Ishikawa (cell line): Measurements from ENCODE around the gene OCEL1.
A peak's percentile ranks its signal among the peaks of the same experiment; 100 is the strongest.

Experiments used
- CEBPB ChIP-seq: IDR thresholded peaks from 2 replicates; pipeline ENCODE4 v1.6.1; 2012
- CREB1 ChIP-seq: IDR thresholded peaks from 2 replicates; pipeline ENCODE4 v1.6.1; 2012; ENCODE audit warnings: low read depth
- EGR1 ChIP-seq: IDR thresholded peaks from 2 replicates; pipeline ENCODE4 v1.6.1; 2012
- EP300 ChIP-seq: IDR thresholded peaks from 2 replicates; pipeline ENCODE4 v1.6.1; 2012; ENCODE audit warnings: borderline replicate concordance
- FOXM1 ChIP-seq: IDR thresholded peaks from 2 replicates; pipeline ENCODE4 v1.6.1; 2012; ENCODE audit warnings: low read depth, borderline replicate concordance
- NFIC ChIP-seq: IDR thresholded peaks from 2 replicates; pipeline ENCODE4 v1.6.1; 2012
- RAD21 ChIP-seq: IDR thresholded peaks from 2 replicates; pipeline ENCODE4 v1.6.1; 2012; ENCODE audit warnings: low read depth
- TAF1 ChIP-seq: IDR thresholded peaks from 2 replicates; pipeline ENCODE4 v1.6.1; 2012; ENCODE audit warnings: low read depth, mild to moderate bottlenecking
- TCF12 ChIP-seq: IDR thresholded peaks from 2 replicates; pipeline ENCODE4 v1.6.1; 2012; ENCODE audit warnings: low read depth
- TEAD4 ChIP-seq: IDR thresholded peaks from 2 replicates; pipeline ENCODE4 v1.6.1; 2012
- YY1 ChIP-seq: IDR thresholded peaks from 2 replicates; pipeline ENCODE4 v1.6.1; 2012; ENCODE audit warnings: low read depth
- ZBTB7A ChIP-seq: IDR thresholded peaks from 2 replicates; pipeline ENCODE4 v1.6.1; 2012; ENCODE audit warnings: low read depth
- TF ChIP-seq, protein P1 (sequence below): IDR thresholded peaks from 2 replicates; pipeline ENCODE4 v1.6.1; 2012; ENCODE audit warnings: low read depth, mild to moderate bottlenecking
- TF ChIP-seq, protein P2 (sequence below): IDR thresholded peaks from 2 replicates; pipeline ENCODE4 v1.6.1; 2012
- TF ChIP-seq, protein P3 (sequence below): IDR thresholded peaks from 2 replicates; pipeline ENCODE4 v1.6.1; 2012

Gene OCEL1

GRCh38 chr19:17243830-17244617 is 18.0 kb downstream of the OCEL1 start:
- TF ChIP-seq TAF1, result 0 out of 2 replicates have a peak, but pooled peaks have one; percentile 15
- TF ChIP-seq TEAD4, result no peak

DNA sequence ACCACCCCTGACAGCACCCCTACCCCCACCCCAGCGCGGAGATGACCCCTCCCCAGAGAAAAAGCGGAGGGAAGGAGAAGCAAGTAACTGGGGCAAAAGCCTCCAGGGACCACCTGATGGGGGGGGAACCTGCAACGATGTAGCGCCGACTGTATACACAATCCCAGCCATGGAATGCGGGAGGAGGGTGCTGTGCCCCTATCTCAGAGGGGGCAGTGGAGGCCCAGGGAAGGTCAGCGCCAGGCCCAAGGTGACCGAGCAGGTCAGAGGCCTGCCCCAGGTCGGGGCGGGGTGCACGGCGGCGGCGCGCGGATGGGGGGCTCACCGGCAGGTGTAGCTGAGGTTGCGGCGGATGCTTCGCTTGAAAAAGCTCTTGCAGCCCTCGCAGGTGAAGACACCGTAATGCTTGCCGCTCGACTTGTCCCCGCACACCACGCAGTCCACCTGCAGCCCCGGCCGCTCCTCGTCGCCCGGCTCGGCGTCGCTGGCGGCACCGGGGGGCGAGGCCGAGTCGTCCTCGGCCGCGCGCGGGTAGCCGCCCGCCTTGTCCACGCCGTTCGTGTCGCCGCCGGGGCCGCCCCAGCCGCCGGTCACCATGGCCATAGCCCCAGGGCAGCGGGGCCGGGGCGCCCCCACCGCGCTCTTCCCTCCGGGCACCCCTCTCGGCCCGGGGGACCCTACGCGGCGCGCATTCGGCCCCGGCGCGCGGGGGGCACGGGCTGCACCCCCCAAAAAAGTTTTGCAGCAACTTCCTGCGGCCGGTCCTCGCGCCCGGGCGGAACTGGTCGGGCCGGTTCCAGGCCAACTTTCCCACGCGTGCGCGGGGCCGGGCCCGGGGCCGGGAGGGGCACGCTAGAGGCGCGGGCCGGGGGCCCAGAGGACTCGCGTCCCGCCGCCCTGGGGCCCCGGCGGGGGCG is 18.9 kb downstream of the OCEL1 start:
- TF ChIP-seq EP300 (peak; percentile 36; the same call in 1 of the 2 replicates), TCF12 (0 out of 2 replicates have a peak, but pooled peaks have one; percentile 15), CEBPB (0 out of 2 replicates have a peak, but pooled peaks have one; percentile 20), TAF1 (peak; percentile 46), NFIC (peak; percentile 30; the same call in 1 of the 2 replicates), TEAD4 (0 out of 2 replicates have a peak, but pooled peaks have one; percentile 19), RAD21 (no peak), FOXM1 (no peak), CREB1 (no peak), YY1 (no peak), EGR1 (no peak), ZBTB7A (0 out of 2 replicates have a peak, but pooled peaks have one; percentile 16)
- TF ChIP-seq, protein P1, sequence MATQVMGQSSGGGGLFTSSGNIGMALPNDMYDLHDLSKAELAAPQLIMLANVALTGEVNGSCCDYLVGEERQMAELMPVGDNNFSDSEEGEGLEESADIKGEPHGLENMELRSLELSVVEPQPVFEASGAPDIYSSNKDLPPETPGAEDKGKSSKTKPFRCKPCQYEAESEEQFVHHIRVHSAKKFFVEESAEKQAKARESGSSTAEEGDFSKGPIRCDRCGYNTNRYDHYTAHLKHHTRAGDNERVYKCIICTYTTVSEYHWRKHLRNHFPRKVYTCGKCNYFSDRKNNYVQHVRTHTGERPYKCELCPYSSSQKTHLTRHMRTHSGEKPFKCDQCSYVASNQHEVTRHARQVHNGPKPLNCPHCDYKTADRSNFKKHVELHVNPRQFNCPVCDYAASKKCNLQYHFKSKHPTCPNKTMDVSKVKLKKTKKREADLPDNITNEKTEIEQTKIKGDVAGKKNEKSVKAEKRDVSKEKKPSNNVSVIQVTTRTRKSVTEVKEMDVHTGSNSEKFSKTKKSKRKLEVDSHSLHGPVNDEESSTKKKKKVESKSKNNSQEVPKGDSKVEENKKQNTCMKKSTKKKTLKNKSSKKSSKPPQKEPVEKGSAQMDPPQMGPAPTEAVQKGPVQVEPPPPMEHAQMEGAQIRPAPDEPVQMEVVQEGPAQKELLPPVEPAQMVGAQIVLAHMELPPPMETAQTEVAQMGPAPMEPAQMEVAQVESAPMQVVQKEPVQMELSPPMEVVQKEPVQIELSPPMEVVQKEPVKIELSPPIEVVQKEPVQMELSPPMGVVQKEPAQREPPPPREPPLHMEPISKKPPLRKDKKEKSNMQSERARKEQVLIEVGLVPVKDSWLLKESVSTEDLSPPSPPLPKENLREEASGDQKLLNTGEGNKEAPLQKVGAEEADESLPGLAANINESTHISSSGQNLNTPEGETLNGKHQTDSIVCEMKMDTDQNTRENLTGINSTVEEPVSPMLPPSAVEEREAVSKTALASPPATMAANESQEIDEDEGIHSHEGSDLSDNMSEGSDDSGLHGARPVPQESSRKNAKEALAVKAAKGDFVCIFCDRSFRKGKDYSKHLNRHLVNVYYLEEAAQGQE, result no peak
- TF ChIP-seq, protein P2, sequence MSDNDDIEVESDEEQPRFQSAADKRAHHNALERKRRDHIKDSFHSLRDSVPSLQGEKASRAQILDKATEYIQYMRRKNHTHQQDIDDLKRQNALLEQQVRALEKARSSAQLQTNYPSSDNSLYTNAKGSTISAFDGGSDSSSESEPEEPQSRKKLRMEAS, result peak; percentile 64
- TF ChIP-seq, protein P3, sequence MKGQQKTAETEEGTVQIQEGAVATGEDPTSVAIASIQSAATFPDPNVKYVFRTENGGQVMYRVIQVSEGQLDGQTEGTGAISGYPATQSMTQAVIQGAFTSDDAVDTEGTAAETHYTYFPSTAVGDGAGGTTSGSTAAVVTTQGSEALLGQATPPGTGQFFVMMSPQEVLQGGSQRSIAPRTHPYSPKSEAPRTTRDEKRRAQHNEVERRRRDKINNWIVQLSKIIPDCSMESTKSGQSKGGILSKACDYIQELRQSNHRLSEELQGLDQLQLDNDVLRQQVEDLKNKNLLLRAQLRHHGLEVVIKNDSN, result no peak

GRCh38 chr19:17245535-17245984 is 19.5 kb downstream of the OCEL1 start, which contains the start of gene NR2F6:
NR2F6 (minus strand) TSS chr19:17245919; CDS start chr19:17245220, 699 bp downstream.
- TF ChIP-seq NFIC (no peak; the same call in 1 of the 2 replicates), TEAD4 (no peak), YY1 (no peak)

- TF ChIP-seq TAF1, result no peak
- no peak for TF ChIP-seq ZBTB7A
- TF ChIP-seq, protein P3, result no peak
- TF ChIP-seq, protein P2, result 0 out of 2 replicates have a peak, but pooled peaks have one; percentile 15
- TF ChIP-seq CREB1, result no peak
- TF ChIP-seq TEAD4, result no peak
Measured at GRCh38 chr19:17246681-17247425, 20.8 kb downstream of the OCEL1 start.

DNA sequence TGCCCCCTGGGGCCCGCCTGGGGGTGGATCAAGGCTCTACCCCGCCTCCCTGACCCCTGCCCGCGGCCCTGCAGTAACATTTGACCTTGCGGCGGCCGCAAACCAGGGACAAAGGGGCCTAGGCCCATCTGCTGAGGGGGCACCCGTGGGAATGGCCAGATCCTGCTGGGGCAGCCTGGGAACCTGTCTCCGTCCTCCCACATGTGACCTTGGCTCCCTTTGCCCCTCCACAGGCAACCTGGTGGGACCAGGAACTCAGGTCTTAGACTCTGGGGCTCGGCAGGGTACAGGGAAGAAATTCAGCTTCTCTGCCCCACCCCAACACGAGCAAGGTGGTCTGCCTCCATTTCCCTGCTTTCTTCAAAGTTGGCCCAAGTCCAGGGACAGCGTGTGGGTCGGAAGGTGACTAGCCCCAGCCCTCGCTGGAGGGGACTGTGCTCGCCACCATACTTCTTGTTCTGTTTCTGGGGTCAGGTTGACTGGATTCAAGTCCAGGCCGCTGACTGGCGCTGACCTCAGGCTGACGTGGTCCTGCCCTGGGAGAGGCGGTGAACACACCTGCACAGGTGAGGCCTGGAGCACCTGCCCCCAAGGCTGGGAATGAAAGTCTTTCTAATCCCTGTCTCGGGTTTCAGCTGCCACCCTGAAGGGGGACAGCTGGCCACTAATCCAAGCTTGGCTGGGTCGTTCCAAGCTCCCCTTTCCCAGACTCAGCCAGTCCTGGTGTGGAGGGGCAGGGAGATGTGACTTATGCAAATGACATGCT is 22.2 kb downstream of the OCEL1 start:
- TF ChIP-seq TEAD4 (no peak), TAF1 (peak; percentile 17; the same call in 1 of the 2 replicates), EP300 (peak; percentile 74), TCF12 (peak; percentile 88), EGR1 (no peak), RAD21 (no peak; the same call in 1 of the 2 replicates), YY1 (no peak), FOXM1 (no peak), ZBTB7A (peak; percentile 65; the same call in 1 of the 2 replicates), CEBPB (no peak), NFIC (peak; percentile 66), CREB1 (peak; percentile 45; the same call in 1 of the 2 replicates)
- TF ChIP-seq, protein P1, result no peak
- TF ChIP-seq, protein P3, result peak; percentile 30; the same call in 1 of the 2 replicates
- TF ChIP-seq, protein P2, result peak; percentile 68
